GM19099 (cell line): Measurements from ENCODE around the gene SAMD14.

Experiments used
- POLR2A ChIP-seq: IDR thresholded peaks from 3 replicates; pipeline ENCODE4 v1.6.1; 2011; ENCODE audit warnings: low read depth; ENCODE audit not compliant: insufficient read length; ENCODE audit errors: extremely low read depth

The SAMD14 gene

GRCh38 chr17:50129728-50130558 lies at the start of gene SAMD14:
SAMD14 (minus strand) TSS chr17:50130160; CDS start chr17:50124959, 5,201 bp downstream.
- TF ChIP-seq POLR2A: no peak

GRCh38 chr17:50177983-50178834 lies 48.2 kb upstream of the SAMD14 start:
- TF ChIP-seq POLR2A: no peak

- TF ChIP-seq POLR2A: no peak
These were observed 47.5 kb upstream of the SAMD14 start for GRCh38 chr17:50177476-50177875.

- no peak for TF ChIP-seq POLR2A
These were observed 46.8 kb upstream of the SAMD14 start for GRCh38 chr17:50176559-50177357.

- no peak for TF ChIP-seq POLR2A
These were observed 45.3 kb upstream of the SAMD14 start for GRCh38 chr17:50175035-50175807.

GRCh38 chr17:50174444-50174843 lies 44.5 kb upstream of the SAMD14 start:
- no peak for TF ChIP-seq POLR2A

- no peak for TF ChIP-seq POLR2A
These were observed 43.5 kb upstream of the SAMD14 start for GRCh38 chr17:50173335-50173941.

GRCh38 chr17:50172936-50173334 lies 43.0 kb upstream of the SAMD14 start:
- TF ChIP-seq POLR2A: no peak

GRCh38 chr17:50172130-50172529 lies 42.2 kb upstream of the SAMD14 start:
- no peak for TF ChIP-seq POLR2A

GRCh38 chr17:50171371-50172071 lies 41.6 kb upstream of the SAMD14 start:
- TF ChIP-seq POLR2A: no peak

GRCh38 chr17:50170662-50171370 lies 40.9 kb upstream of the SAMD14 start:
- TF ChIP-seq POLR2A: no peak

- TF ChIP-seq POLR2A: no peak
These were observed 40.0 kb upstream of the SAMD14 start for GRCh38 chr17:50169881-50170459.
